ENCODE data around the gene MED13L.
A peak's percentile ranks its signal among the peaks of the same experiment; 100 is the strongest.

The MED13L gene

GRCh38 chr12:116172224-116172849 is 105.2 kb downstream of the MED13L start:
- CTCF ChIA-PET, result interaction anchor here (0.8 to 1.1 kb wide), 3 partner anchors 10 to 25 kb away, joined by 3 to 4 read pairs (median 3); no protein-coding TSS in a partner anchor

GRCh38 chr12:116171549-116171948 is 105.9 kb downstream of the MED13L start:
- POLR2A ChIA-PET, result interaction anchor here (1.2 kb wide), 1 partner anchor 9 kb away, joined by 5 read pairs; no protein-coding TSS in a partner anchor
- Histone ChIP-seq H3K4me1 (ENCODE audit: control extremely low read depth in 1 of 4, control insufficient read depth in 4 of 4, insufficient read depth in 4 of 4, low read length in 3 of 4) (peaks cover 10 to 20% (median 17%) of the 10 kb centered on the region in 4 experiments), H3K4me3 (ENCODE audit: control insufficient read depth in 1 of 7, extremely low read depth in 1 of 7, insufficient read depth in 4 of 7, low read depth in 2 of 7, low read length in 6 of 7) (peak overlapping the region in 3 of 7 experiments; percentile 5 to 75 (median 51)), H3K27ac (ENCODE audit: insufficient read depth in 1 of 2, low read depth in 1 of 2, low read length in 2 of 2, poor library complexity in 1 of 2, severe bottlenecking in 2 of 2) (peak overlapping the region; percentile 49 to 74), H3K36me3 (ENCODE audit: control insufficient read depth in 4 of 4, insufficient read depth in 4 of 4, low read length in 3 of 4) (peaks cover 0 to 3% (median 0%) of the 10 kb centered on the region in 4 experiments), H3K9me3 (ENCODE audit: control extremely low read depth in 1 of 5, control insufficient read depth in 4 of 5, insufficient read depth in 2 of 5, low read depth in 1 of 5, low read length in 4 of 5) (no peaks in the 10 kb centered on the region), H3K27me3 (replicated peaks in 2 of 5; ENCODE audit: control insufficient read depth in 4 of 5, insufficient read depth in 5 of 5, low read length in 4 of 5) (no peaks in the 10 kb centered on the region)
- 78% methylated on average over 2 of the region's 3 CpGs for WGBS (ENCODE audit: insufficient coverage)
- CTCF ChIA-PET, result interaction anchor here (0.8 to 1.1 kb wide), 4 partner anchors 9 to 26 kb away, joined by 3 to 4 read pairs (median 3); no protein-coding TSS in a partner anchor
- peak in 1 of 3 donors; percentile 29 for DNase-seq

More at GRCh38 chr12:116172224-116172849, 105.2 kb downstream of the MED13L start:
- Histone ChIP-seq H3K9me3 (ENCODE audit: control extremely low read depth in 1 of 5, control insufficient read depth in 4 of 5, insufficient read depth in 2 of 5, low read depth in 1 of 5, low read length in 4 of 5) (no peaks in the 10 kb centered on the region), H3K36me3 (ENCODE audit: control insufficient read depth in 4 of 4, insufficient read depth in 4 of 4, low read length in 3 of 4) (peaks cover 0 to 3% (median 0%) of the 10 kb centered on the region in 4 experiments), H3K27ac (ENCODE audit: insufficient read depth in 1 of 2, low read depth in 1 of 2, low read length in 2 of 2, poor library complexity in 1 of 2, severe bottlenecking in 2 of 2) (peak overlapping the region; percentile 49 to 74), H3K27me3 (replicated peaks in 2 of 5; ENCODE audit: control insufficient read depth in 4 of 5, insufficient read depth in 5 of 5, low read length in 4 of 5) (no peaks in the 10 kb centered on the region), H3K4me1 (ENCODE audit: control extremely low read depth in 1 of 4, control insufficient read depth in 4 of 4, insufficient read depth in 4 of 4, low read length in 3 of 4) (peaks cover 10 to 20% (median 17%) of the 10 kb centered on the region in 4 experiments), H3K4me3 (ENCODE audit: control insufficient read depth in 1 of 7, extremely low read depth in 1 of 7, insufficient read depth in 4 of 7, low read depth in 2 of 7, low read length in 6 of 7) (peak overlapping the region in 6 of 7 experiments; percentile 5 to 75 (median 48))
- WGBS (ENCODE audit: insufficient coverage), result 17% methylated on average over 6 of the region's 10 CpGs
- POLR2A ChIA-PET, result interaction anchor here (1.2 kb wide), 1 partner anchor 9 kb away, joined by 5 read pairs; no protein-coding TSS in a partner anchor
- DNase-seq, result peak; percentile 52 to 92 (median 89)

- CTCF ChIA-PET, result interaction anchor here (1.1 kb wide), 1 partner anchor 28 kb away, joined by 3 read pairs; no protein-coding TSS in a partner anchor
- Histone ChIP-seq H3K27ac (ENCODE audit: insufficient read depth in 1 of 2, low read depth in 1 of 2, low read length in 2 of 2, poor library complexity in 1 of 2, severe bottlenecking in 2 of 2) (no peak overlapping the region), H3K4me1 (ENCODE audit: control extremely low read depth in 1 of 4, control insufficient read depth in 4 of 4, insufficient read depth in 4 of 4, low read length in 3 of 4) (peaks cover 16 to 27% (median 24%) of the 10 kb centered on the region in 4 experiments), H3K9me3 (ENCODE audit: control extremely low read depth in 1 of 5, control insufficient read depth in 4 of 5, insufficient read depth in 2 of 5, low read depth in 1 of 5, low read length in 4 of 5) (no peaks in the 10 kb centered on the region), H3K36me3 (ENCODE audit: control insufficient read depth in 4 of 4, insufficient read depth in 4 of 4, low read length in 3 of 4) (peaks cover 0 to 3% (median 0%) of the 10 kb centered on the region in 4 experiments), H3K4me3 (ENCODE audit: control insufficient read depth in 1 of 7, extremely low read depth in 1 of 7, insufficient read depth in 4 of 7, low read depth in 2 of 7, low read length in 6 of 7) (no peak overlapping the region), H3K27me3 (replicated peaks in 2 of 5; ENCODE audit: control insufficient read depth in 4 of 5, insufficient read depth in 5 of 5, low read length in 4 of 5) (no peaks in the 10 kb centered on the region)
- no CpG with 5 or more reads among the region's 1 CpG for whole genome bisulfite sequencing (ENCODE audit: insufficient coverage)
- DNase-seq, result no peak
- POLR2A ChIA-PET, result interaction anchor here (0.6 kb wide), 1 partner anchor 8 kb away, joined by 4 read pairs; no protein-coding TSS in a partner anchor
Measured at GRCh38 chr12:116169071-116169470, 108.4 kb downstream of the MED13L start.

DNA sequence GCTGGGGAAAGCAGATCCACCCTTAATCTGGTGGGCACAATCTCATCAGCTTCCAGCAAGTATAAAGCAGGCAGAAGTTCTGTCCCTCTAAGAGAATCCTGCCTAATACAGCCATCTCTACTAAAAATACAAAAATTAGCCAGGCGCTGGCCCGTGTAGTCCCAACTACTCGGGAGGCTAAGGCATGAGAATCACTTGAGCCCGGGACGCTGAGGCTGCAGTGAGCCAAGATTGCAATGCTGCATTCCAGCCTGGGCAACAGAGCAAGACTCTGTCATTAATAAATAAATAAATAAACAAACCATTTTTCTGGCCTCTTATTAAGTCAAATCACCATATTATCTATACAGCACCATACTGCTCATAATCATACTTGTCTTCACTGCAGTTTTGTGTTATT is 111.2 kb downstream of the MED13L start:
- POLR2A ChIA-PET, result no interaction called here
- 92% methylated on average over 2 of the region's 5 CpGs for WGBS (ENCODE audit: insufficient coverage)
- H3K4me3 ChIP-seq (ENCODE audit: control insufficient read depth in 1 of 7, extremely low read depth in 1 of 7, insufficient read depth in 4 of 7, low read depth in 2 of 7, low read length in 6 of 7), result no peak overlapping the region
- CTCF ChIA-PET, result no interaction called here
- H3K27me3 ChIP-seq (replicated peaks in 2 of 5; ENCODE audit: control insufficient read depth in 4 of 5, insufficient read depth in 5 of 5, low read length in 4 of 5), result no peaks in the 10 kb centered on the region
- H3K4me1 ChIP-seq (ENCODE audit: control extremely low read depth in 1 of 4, control insufficient read depth in 4 of 4, insufficient read depth in 4 of 4, low read length in 3 of 4), result peaks cover 8 to 15% (median 11%) of the 10 kb centered on the region in 4 experiments
- no peak overlapping the region for H3K27ac ChIP-seq (ENCODE audit: insufficient read depth in 1 of 2, low read depth in 1 of 2, low read length in 2 of 2, poor library complexity in 1 of 2, severe bottlenecking in 2 of 2)
- peaks cover 0 to 3% (median 0%) of the 10 kb centered on the region in 4 experiments for H3K36me3 ChIP-seq (ENCODE audit: control insufficient read depth in 4 of 4, insufficient read depth in 4 of 4, low read length in 3 of 4)
- no peak for DNase-seq
- no peaks in the 10 kb centered on the region for H3K9me3 ChIP-seq (ENCODE audit: control extremely low read depth in 1 of 5, control insufficient read depth in 4 of 5, insufficient read depth in 2 of 5, low read depth in 1 of 5, low read length in 4 of 5)

- 100% methylated on average over 3 of the region's 4 CpGs for WGBS (ENCODE audit: insufficient coverage)
- no peaks in the 10 kb centered on the region for H3K27me3 ChIP-seq (replicated peaks in 2 of 5; ENCODE audit: control insufficient read depth in 4 of 5, insufficient read depth in 5 of 5, low read length in 4 of 5)
- H3K27ac ChIP-seq (ENCODE audit: insufficient read depth in 1 of 2, low read depth in 1 of 2, low read length in 2 of 2, poor library complexity in 1 of 2, severe bottlenecking in 2 of 2), result peak overlapping the region in 1 of 2 experiments; percentile 57
- DNase-seq, result peak in 2 of 3 donors; percentile 21 to 39
- H3K36me3 ChIP-seq (ENCODE audit: control insufficient read depth in 4 of 4, insufficient read depth in 4 of 4, low read length in 3 of 4), result peaks cover 0 to 3% (median 0%) of the 10 kb centered on the region in 4 experiments
- H3K4me3 ChIP-seq (ENCODE audit: control insufficient read depth in 1 of 7, extremely low read depth in 1 of 7, insufficient read depth in 4 of 7, low read depth in 2 of 7, low read length in 6 of 7), result no peak overlapping the region
- CTCF ChIA-PET, result interaction anchor here (1.5 to 2.8 kb wide), 2 partner anchors 11 to 24 kb away, joined by 3 to 11 read pairs; no protein-coding TSS in a partner anchor
- no peaks in the 10 kb centered on the region for H3K9me3 ChIP-seq (ENCODE audit: control extremely low read depth in 1 of 5, control insufficient read depth in 4 of 5, insufficient read depth in 2 of 5, low read depth in 1 of 5, low read length in 4 of 5)
- POLR2A ChIA-PET, result no interaction called here
- H3K4me1 ChIP-seq (ENCODE audit: control extremely low read depth in 1 of 4, control insufficient read depth in 4 of 4, insufficient read depth in 4 of 4, low read length in 3 of 4), result peaks cover 6 to 12% (median 10%) of the 10 kb centered on the region in 4 experiments
Measured at GRCh38 chr12:116165036-116165425, 112.5 kb downstream of the MED13L start.

GRCh38 chr12:116164250-116165035 is 113.0 kb downstream of the MED13L start:
- peak overlapping the region in 1 of 2 experiments; percentile 57 for H3K27ac ChIP-seq (ENCODE audit: insufficient read depth in 1 of 2, low read depth in 1 of 2, low read length in 2 of 2, poor library complexity in 1 of 2, severe bottlenecking in 2 of 2)

More at GRCh38 chr12:116164250-116165035, 113.0 kb downstream of the MED13L start:
- WGBS (ENCODE audit: insufficient coverage), result 88% methylated on average over 1 of the region's 3 CpGs
- Histone ChIP-seq H3K4me1 (ENCODE audit: control extremely low read depth in 1 of 4, control insufficient read depth in 4 of 4, insufficient read depth in 4 of 4, low read length in 3 of 4) (peaks cover 6 to 13% (median 12%) of the 10 kb centered on the region in 4 experiments), H3K36me3 (ENCODE audit: control insufficient read depth in 4 of 4, insufficient read depth in 4 of 4, low read length in 3 of 4) (peaks cover 0 to 3% (median 0%) of the 10 kb centered on the region in 4 experiments), H3K27me3 (replicated peaks in 2 of 5; ENCODE audit: control insufficient read depth in 4 of 5, insufficient read depth in 5 of 5, low read length in 4 of 5) (no peaks in the 10 kb centered on the region), H3K4me3 (ENCODE audit: control insufficient read depth in 1 of 7, extremely low read depth in 1 of 7, insufficient read depth in 4 of 7, low read depth in 2 of 7, low read length in 6 of 7) (no peak overlapping the region), H3K9me3 (ENCODE audit: control extremely low read depth in 1 of 5, control insufficient read depth in 4 of 5, insufficient read depth in 2 of 5, low read depth in 1 of 5, low read length in 4 of 5) (no peaks in the 10 kb centered on the region)
- peak in 2 of 3 donors; percentile 54 to 72 for DNase-seq
- CTCF ChIA-PET, result interaction anchor here (1.3 to 2.8 kb wide), 4 partner anchors 12 to 72 kb away, joined by 3 to 11 read pairs (median 4); no protein-coding TSS in a partner anchor
- POLR2A ChIA-PET, result no interaction called here

All from common myeloid progenitor, CD34-positive (primary cell).